Activated naive CD4-positive, alpha-beta T cell treated with anti-CD3 and anti-CD28 coated beads, Interleukin-2, amount 50 U/mL, for 16 hours (primary cell): ENCODE measurements around the gene MKRN3.
"Not testable (repeated sequence)": the region's sequence is repeated elsewhere in the genome, so short reads cannot be mapped to it uniquely, and the experiment has no call there.

Experiments
- DNase-seq: peaks from one replicate; pipeline ENCODE4 v3.0.0-alpha.2; 2020

MKRN3 gene

GRCh38 chr15:23589012-23589411, 23.5 kb downstream of the MKRN3 start:
- no peak for DNase-seq

GRCh38 chr15:23594252-23594770, 28.8 kb downstream of the MKRN3 start:
- DNase-seq = no peak

GRCh38 chr15:23595368-23595767, 29.9 kb downstream of the MKRN3 start:
- no peak for DNase-seq

- DNase-seq = no peak
These were observed 31.3 kb downstream of the MKRN3 start for GRCh38 chr15:23596736-23597135.

- DNase-seq = not testable (repeated sequence)
These were observed 31.8 kb downstream of the MKRN3 start for GRCh38 chr15:23597278-23597677.

GRCh38 chr15:23599053-23599452, 33.6 kb downstream of the MKRN3 start:
- no peak for DNase-seq

- no peak for DNase-seq
These were observed 36.6 kb downstream of the MKRN3 start for GRCh38 chr15:23602124-23602523.

- DNase-seq = no peak
These were observed 40.8 kb downstream of the MKRN3 start for GRCh38 chr15:23606226-23606625.

GRCh38 chr15:23616536-23616935, 51.1 kb downstream of the MKRN3 start:
- no peak for DNase-seq
